Esophagus squamous epithelium (tissue), 5 donors: ENCODE measurements around the gene TBC1D24. TPM values are rescaled to one million over a fixed set of nuclear protein-coding genes. Genes with fewer than 3 reads are reported as not detected.
A peak's percentile ranks its signal among the peaks of the same experiment; 100 is the strongest.
"Not testable (repeated sequence)": the region's sequence is repeated elsewhere in the genome, so short reads cannot be mapped to it uniquely, and the experiment has no call there.

ENCODE experiments used
- DNase-seq: peaks from one replicate; lab custom pipeline; 2025; lab: John Stamatoyannopoulos, UW
- H3K27ac ChIP-seq, 4 donors: fragments of 200-600 bp; sonication (generic); one replicate each; pipeline ENCODE4 v1.5.1; 2016 to 2019; ENCODE audit warnings: mild to moderate bottlenecking in 1 of 4
- H3K27me3 ChIP-seq, 4 donors: fragments of 200-600 bp; sonication (generic); 1 replicate in 3 of 4; 2 replicates in 1 of 4; pipeline versions ENCODE4 v1.5.1 to v1.6.0; 2017 to 2021; ENCODE audit warnings: antibody characterized with exemption in 1 of 4
- H3K36me3 ChIP-seq, 3 donors: fragments of 200-600 bp; sonication (generic); one replicate each; pipeline ENCODE4 v1.5.1; 2016 to 2019
- H3K4me1 ChIP-seq, 3 donors: fragments of 200-600 bp; sonication (generic); one replicate each; pipeline ENCODE4 v1.5.1; 2017 to 2019
- H3K4me3 ChIP-seq, 4 donors: fragments of 200-600 bp; sonication (generic); 1 replicate in 3 of 4; 2 replicates in 1 of 4; pipeline ENCODE4 v1.5.1; 2016 to 2019; ENCODE audit warnings: mild to moderate bottlenecking in 2 of 4, moderate library complexity in 1 of 4
- H3K9me3 ChIP-seq, 3 donors: fragments of 200-600 bp; sonication (generic); one replicate each; pipeline ENCODE4 v1.5.1; 2016 to 2019
- POLR2A ChIP-seq, 4 donors: fragments of 450-650 bp; IDR thresholded peaks; one replicate each; pipeline ENCODE4 v1.6.1; 2017; ENCODE audit warnings: antibody characterized with exemption in 4 of 4, mild to moderate bottlenecking in 4 of 4, moderate library complexity in 3 of 4
- WGBS, 2 donors: methylation state at CpG; one replicate each; pipeline ENCODE4 v1.1.5; 2018; 5-methylcytosine and 5-hydroxymethylcytosine counted together
- intact Hi-C: fragments of 100-400 bp; cut with DNase I; formaldehyde crosslinking; loops from one replicate; pipeline ENCODE4 v1.15.0; 2022
- total RNA-seq, 4 donors: library from RNA; depleted of rRNA; stranded (reverse); fragments of >200 nt; gene quantifications; one replicate each; pipeline ENCODE4 v1.1.0, GENCODE V29; 2016
- TF ChIP-seq, protein P1 (sequence below), 6 experiments: fragments of 450-650 bp in 4 of 6; fragments of 200-600 bp in 2 of 6; sonication (generic) in 2 of 6; IDR thresholded peaks; one replicate each; pipeline ENCODE4 v1.5.1; 2016 to 2019; ENCODE audit warnings: antibody characterized with exemption in 6 of 6, mild to moderate bottlenecking in 4 of 6, moderate library complexity in 4 of 6
- donor health status: DM: yes; HTN: yes; CAD: no.

Gene TBC1D24
- total RNA-seq, 4 donors from 2014 or later, result 3.1 to 4.6 (median 3.7) TPM

- Histone ChIP-seq H3K4me3 (no peak overlapping the region), H3K9me3 (no peaks in the 10 kb centered on the region), H3K4me1 (peaks cover 23 to 65% (median 45%) of the 10 kb centered on the region in 3 donors), H3K27ac (peak overlapping the region; percentile 9 to 97 (median 95)), H3K36me3 (peaks cover 0 to 13% (median 0%) of the 10 kb centered on the region in 3 donors), H3K27me3 (no peaks in the 10 kb centered on the region)
- TF ChIP-seq, protein P1, sequence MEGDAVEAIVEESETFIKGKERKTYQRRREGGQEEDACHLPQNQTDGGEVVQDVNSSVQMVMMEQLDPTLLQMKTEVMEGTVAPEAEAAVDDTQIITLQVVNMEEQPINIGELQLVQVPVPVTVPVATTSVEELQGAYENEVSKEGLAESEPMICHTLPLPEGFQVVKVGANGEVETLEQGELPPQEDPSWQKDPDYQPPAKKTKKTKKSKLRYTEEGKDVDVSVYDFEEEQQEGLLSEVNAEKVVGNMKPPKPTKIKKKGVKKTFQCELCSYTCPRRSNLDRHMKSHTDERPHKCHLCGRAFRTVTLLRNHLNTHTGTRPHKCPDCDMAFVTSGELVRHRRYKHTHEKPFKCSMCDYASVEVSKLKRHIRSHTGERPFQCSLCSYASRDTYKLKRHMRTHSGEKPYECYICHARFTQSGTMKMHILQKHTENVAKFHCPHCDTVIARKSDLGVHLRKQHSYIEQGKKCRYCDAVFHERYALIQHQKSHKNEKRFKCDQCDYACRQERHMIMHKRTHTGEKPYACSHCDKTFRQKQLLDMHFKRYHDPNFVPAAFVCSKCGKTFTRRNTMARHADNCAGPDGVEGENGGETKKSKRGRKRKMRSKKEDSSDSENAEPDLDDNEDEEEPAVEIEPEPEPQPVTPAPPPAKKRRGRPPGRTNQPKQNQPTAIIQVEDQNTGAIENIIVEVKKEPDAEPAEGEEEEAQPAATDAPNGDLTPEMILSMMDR (IDR thresholded peaks at IDR 0.05), result no peak
- peak in 1 of 4 donors; percentile 13 for TF ChIP-seq POLR2A (IDR thresholded peaks at IDR 0.05)
- intact Hi-C loops, result no loop called here
- no peak for DNase-seq
- WGBS, 2 donors, result 65 to 82% methylated on average over 5 to 7 of the region's 9 CpGs
Observed at GRCh38 chr16:2535625-2536013, 60.7 kb downstream of the TBC1D24 start.

DNA sequence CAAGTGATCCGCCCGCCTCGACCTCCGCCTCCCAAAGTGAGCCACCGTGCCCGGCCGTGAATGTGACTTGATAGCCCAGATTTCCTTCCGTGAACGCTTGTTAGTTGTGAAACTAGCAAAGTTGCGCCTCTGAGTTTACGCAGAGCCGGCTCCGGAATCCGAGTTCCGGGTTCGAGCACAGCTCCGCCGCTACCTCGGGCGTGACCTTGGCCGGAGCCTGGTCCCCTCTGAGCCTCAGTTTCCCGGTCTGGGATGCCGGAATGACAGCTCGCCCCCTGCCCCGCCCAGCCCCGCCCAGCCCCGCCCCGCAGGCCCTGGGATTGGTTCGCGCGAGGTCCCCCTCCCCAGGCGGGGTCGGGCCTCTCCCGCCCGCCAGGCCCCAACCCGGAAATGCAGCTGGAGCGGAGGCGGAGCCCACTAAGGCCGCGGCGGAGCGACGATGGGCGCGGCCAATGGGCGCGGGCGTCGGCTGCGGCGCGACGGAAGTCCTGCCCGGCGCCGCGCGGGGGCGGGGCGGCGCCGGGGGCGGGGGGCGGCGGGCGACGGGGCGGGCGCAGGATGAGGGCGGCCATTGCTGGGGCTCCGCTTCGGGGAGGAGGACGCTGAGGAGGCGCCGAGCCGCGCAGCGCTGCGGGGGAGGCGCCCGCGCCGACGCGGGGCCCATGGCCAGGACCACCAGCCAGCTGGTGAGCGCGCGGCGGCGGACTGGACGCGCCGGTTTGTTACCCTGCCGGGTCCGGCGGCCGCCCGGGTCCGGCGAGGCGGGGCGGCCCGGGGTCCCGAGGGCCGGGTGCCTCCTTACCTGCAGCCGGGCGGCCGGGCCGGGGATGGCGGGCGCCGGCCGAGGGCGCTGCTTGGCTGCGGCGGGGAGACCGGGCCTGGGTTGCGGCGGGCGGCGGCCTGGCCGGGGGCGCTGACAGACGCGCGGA lies 62.8 kb downstream of the TBC1D24 start, which contains the start of gene PDPK1:
PDPK1 (plus strand) TSS at position 571 of the 929 bp plus-strand sequence; CDS start at position 663, 92 bp downstream.
- Histone ChIP-seq H3K36me3 (peaks cover 0 to 15% (median 0%) of the 10 kb centered on the region in 3 donors), H3K27ac (peak within 1 kb of the TSS; percentile 91 to 97 (median 95)), H3K9me3 (no peaks in the 10 kb centered on the region), H3K4me3 (peak within 1 kb of the TSS; percentile 53 to 90 (median 69)), H3K27me3 (no peaks in the 10 kb centered on the region), H3K4me1 (peaks cover 16 to 59% (median 48%) of the 10 kb centered on the region in 3 donors)
- TF ChIP-seq POLR2A (IDR thresholded peaks at IDR 0.05), result peak in 2 of 4 donors; percentile 35 to 49
- TF ChIP-seq, protein P1 (IDR thresholded peaks at IDR 0.05), result no peak
- no peak for DNase-seq
- 0 to 2% methylated on average over 8 to 9 of the region's 126 CpGs for WGBS, 2 donors
- intact Hi-C loops, result no loop called here

GRCh38 chr16:2539192-2539844 lies 64.4 kb downstream of the TBC1D24 start:
- H3K27me3 ChIP-seq, DNase-seq, H3K27ac ChIP-seq, H3K9me3 ChIP-seq, intact Hi-C loops: not testable (repeated sequence)
- peak overlapping the region in 3 of 4 donors; percentile 63 to 90 (median 75) for H3K4me3 ChIP-seq
- WGBS, 2 donors, result 78 to 82% methylated on average over 19 to 24 of the region's 24 CpGs
- peaks cover 16 to 48% (median 45%) of the 10 kb centered on the region in 3 donors for H3K4me1 ChIP-seq
- peaks cover 0 to 15% (median 0%) of the 10 kb centered on the region in 3 donors for H3K36me3 ChIP-seq

DNA sequence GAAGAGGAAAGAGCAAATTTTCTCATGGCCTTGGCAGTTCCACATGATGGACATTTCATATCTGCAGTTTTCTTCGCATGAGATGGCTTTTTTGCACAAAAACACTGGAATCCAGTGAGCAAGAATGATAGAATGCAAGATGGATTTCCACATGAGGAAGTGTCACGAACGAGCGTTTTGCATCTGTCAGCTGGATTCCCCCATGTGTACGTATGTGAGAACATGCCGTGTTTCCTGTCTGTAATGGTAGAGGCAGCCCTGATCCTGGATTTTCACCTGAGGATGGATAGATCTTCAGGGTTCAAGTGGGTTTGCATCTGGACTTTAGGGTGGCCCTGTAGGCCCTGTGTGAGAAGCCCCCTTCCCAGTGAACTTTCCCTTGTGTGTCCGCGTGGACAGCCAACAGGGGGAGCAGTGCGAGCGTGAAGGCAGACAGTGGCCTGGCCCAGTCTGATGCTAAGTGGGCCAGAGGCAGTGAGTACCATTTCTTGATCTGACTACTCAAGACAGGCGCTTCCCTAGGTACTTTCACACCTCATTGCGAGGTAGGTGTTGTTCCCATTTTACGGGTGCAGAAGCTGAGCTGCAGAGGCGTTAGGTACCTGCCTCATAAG lies 65.0 kb downstream of the TBC1D24 start:
- H3K27me3 ChIP-seq, intact Hi-C loops, H3K27ac ChIP-seq, DNase-seq, H3K9me3 ChIP-seq: not testable (repeated sequence)
- WGBS, 2 donors, result 48 to 56% methylated on average over 6 to 14 of the region's 14 CpGs
- Histone ChIP-seq H3K36me3 (peaks cover 0 to 21% (median 0%) of the 10 kb centered on the region in 3 donors), H3K4me3 (peak overlapping the region in 2 of 4 donors; percentile 8 to 75), H3K4me1 (peaks cover 16 to 48% (median 45%) of the 10 kb centered on the region in 3 donors)
- TF ChIP-seq, protein P1 (IDR thresholded peaks at IDR 0.05), result peak in 1 of 6 experiments; percentile 20

- H3K4me3 ChIP-seq, H3K27me3 ChIP-seq, intact Hi-C loops, H3K27ac ChIP-seq, DNase-seq, H3K9me3 ChIP-seq: not testable (repeated sequence)
- Histone ChIP-seq H3K4me1 (peaks cover 16 to 47% (median 43%) of the 10 kb centered on the region in 3 donors), H3K36me3 (peaks cover 0 to 30% (median 0%) of the 10 kb centered on the region in 3 donors)
- 60% methylated on average over 1 of the region's 4 CpGs; no CpG with 5 or more reads in 1 of the 2 donors for WGBS, 2 donors
Observed at GRCh38 chr16:2540912-2541311, 66.0 kb downstream of the TBC1D24 start.

DNA sequence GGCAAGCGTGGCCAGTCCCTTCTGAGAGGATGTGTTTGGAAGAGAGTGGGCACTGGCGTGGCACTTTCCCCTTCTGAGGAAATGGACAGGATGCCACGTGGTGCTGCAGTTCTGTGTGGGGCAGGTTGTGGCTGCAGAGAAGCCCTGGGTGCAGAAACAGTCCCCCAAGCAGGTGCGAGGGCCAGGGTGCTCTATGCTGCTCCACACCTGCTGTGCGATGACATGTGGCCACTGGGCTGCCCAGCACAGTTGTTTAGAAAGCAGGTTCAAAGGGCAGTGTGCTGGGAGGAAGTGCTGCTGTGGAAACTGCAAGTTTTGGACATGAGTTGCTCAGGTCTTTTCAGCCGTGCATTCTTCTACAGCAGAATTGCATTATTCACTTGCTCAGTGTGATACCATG lies 66.5 kb downstream of the TBC1D24 start:
- whole genome bisulfite sequencing, 2 donors, result 30 to 71% methylated on average over 1 to 2 of the region's 6 CpGs
- DNase-seq, H3K27me3 ChIP-seq, intact Hi-C loops, H3K9me3 ChIP-seq, H3K27ac ChIP-seq, H3K4me3 ChIP-seq: not testable (repeated sequence)
- H3K4me1 ChIP-seq, result peaks cover 16 to 47% (median 38%) of the 10 kb centered on the region in 3 donors
- H3K36me3 ChIP-seq, result peaks cover 0 to 33% (median 0%) of the 10 kb centered on the region in 3 donors

DNA sequence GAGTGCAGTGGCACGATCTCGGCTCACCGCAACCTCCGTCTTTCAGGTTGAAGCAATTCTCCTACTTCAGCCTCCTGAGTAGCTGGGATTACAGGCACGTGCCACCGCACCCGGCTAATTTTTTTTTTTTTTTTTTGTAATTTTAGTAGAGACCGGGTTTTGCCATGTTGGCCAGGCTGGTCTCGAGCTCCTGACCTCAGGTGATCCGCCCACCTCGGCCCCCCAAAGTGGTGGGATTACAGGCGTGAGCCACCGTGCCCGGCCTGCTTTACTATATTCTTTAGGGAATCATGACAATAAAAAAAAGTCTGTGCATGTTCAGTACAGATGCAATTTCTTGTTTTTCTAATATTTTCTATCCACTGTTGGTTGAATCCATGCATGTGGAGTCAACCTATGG lies 68.8 kb downstream of the TBC1D24 start:
- H3K9me3 ChIP-seq, H3K4me3 ChIP-seq, DNase-seq, H3K27ac ChIP-seq, H3K27me3 ChIP-seq, intact Hi-C loops: not testable (repeated sequence)
- H3K36me3 ChIP-seq, result peaks cover 0 to 33% (median 0%) of the 10 kb centered on the region in 3 donors
- peaks cover 13 to 36% (median 28%) of the 10 kb centered on the region in 3 donors for H3K4me1 ChIP-seq
- WGBS, 2 donors, result 85 to 95% methylated on average over 9 to 14 of the region's 14 CpGs

DNA sequence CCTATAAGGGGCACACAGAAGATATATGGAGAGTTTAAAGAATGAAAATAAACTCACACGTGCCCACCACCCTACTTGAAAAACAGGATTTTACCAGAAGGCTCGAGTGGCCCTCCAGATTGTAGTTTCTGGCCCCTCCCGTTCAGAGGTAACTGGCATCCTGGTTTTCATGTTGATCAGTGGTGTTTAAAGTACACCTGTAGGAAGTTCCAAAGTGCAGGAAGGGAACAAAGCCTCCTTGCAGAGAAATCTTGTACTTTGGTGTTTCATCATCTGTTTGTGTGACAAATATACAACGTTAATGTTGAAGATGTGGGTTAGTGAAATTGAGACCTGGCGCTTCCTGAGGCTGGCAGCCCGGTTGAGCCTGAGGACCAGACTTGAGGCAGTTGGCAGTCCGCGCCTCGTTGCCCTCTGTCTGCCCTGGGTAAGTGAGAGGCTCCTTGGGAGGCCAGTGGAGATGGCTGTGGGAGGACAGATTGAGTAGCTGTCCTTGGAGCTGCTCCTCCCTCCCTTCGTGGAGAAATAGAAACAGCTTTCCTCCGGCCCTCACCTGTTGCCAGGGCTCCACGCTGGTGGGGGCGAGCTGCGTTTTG lies 75.5 kb downstream of the TBC1D24 start:
- H3K27ac ChIP-seq, intact Hi-C loops, DNase-seq, H3K36me3 ChIP-seq, H3K4me3 ChIP-seq, H3K27me3 ChIP-seq, H3K9me3 ChIP-seq: not testable (repeated sequence)
- H3K4me1 ChIP-seq, result peaks cover 0 to 15% (median 3%) of the 10 kb centered on the region in 3 donors
- WGBS, 2 donors, result no CpG with 5 or more reads among the region's 14 CpGs
